K562 (cell line): ENCODE measurements around the gene NECTIN1.

Experiments used
- CHD2 ChIP-seq: IDR thresholded peaks from 2 replicates; pipeline ENCODE4 v1.6.1; 2011; ENCODE audit warnings: low read depth, low read length
- CREB1 ChIP-seq, 2 experiments: sonication (generic) in 1 of 2; formaldehyde crosslinking in 1 of 2; IDR thresholded peaks; 2 replicates each; pipeline versions ENCODE4 v1.6.1 to v1.8.0; 2012 to 2022; ENCODE audit warnings: inconsistent platforms in 1 of 2, mild to moderate bottlenecking in 1 of 2, missing genetic modification reagents in 1 of 2, moderate library complexity in 1 of 2
- FIP1L1 ChIP-seq: fragments of 200-400 bp; formaldehyde crosslinking; IDR thresholded peaks from 2 replicates; pipeline ENCODE4 v1.6.1; 2018; ENCODE audit warnings: mild to moderate bottlenecking, low read depth, low read length; ENCODE audit not compliant: poor library complexity, severe bottlenecking
- KAT2B ChIP-seq: IDR thresholded peaks from one replicate; pipeline ENCODE4 v1.6.1; 2012; ENCODE audit warnings: low read depth, mild to moderate bottlenecking, control low read depth, inconsistent platforms, low read length, moderate library complexity
- KLF6 ChIP-seq: fragments of 250-450 bp; sonication (Bioruptor Pico); IDR thresholded peaks from 2 replicates; pipeline ENCODE4 v1.4.0; 2020; ENCODE audit warnings: mild to moderate bottlenecking, moderate library complexity, borderline replicate concordance
- PATZ1 ChIP-seq: fragments of 250-450 bp; sonication (Bioruptor Pico); IDR thresholded peaks from 2 replicates; pipeline ENCODE4 v1.5.0; 2020; ENCODE audit warnings: mild to moderate bottlenecking, borderline replicate concordance
- POLR2AphosphoS5 ChIP-seq: IDR thresholded peaks from 2 replicates; pipeline ENCODE4 v1.6.1; 2011; ENCODE audit warnings: mild to moderate bottlenecking, low read depth, low read length, moderate library complexity; ENCODE audit not compliant: control insufficient read depth, insufficient read depth
- PTTG1 ChIP-seq: fragments of 450-650 bp; IDR thresholded peaks from 2 replicates; pipeline ENCODE4 v1.6.1; 2016; ENCODE audit warnings: low read depth, mild to moderate bottlenecking, missing genetic modification characterization, missing compliant biosample characterization
- SMARCC2 ChIP-seq: fragments of 450-650 bp; IDR thresholded peaks from 2 replicates; pipeline ENCODE4 v1.6.1; 2017; ENCODE audit warnings: antibody characterized with exemption, moderate library complexity, mild to moderate bottlenecking, low read depth
- ZNF263 ChIP-seq: sonication (generic); formaldehyde crosslinking; IDR thresholded peaks from 2 replicates; pipeline ENCODE4 v1.8.0; 2022; ENCODE audit warnings: mild to moderate bottlenecking, missing genetic modification reagents, borderline replicate concordance
- ZNF280B ChIP-seq: fragments of 250-450 bp; sonication (Bioruptor Pico); IDR thresholded peaks from 2 replicates; pipeline ENCODE4 v1.5.1; 2021; ENCODE audit warnings: mild to moderate bottlenecking
- ZNF589 ChIP-seq: fragments of 200-800 bp; sonication (Bioruptor generic); IDR thresholded peaks from 2 replicates; pipeline ENCODE4 v1.6.1; 2016; ENCODE audit warnings: low read depth, missing genetic modification characterization, missing compliant biosample characterization
- TF ChIP-seq, protein P1 (sequence below): sonication (generic); formaldehyde crosslinking; IDR thresholded peaks from 2 replicates; pipeline ENCODE4 v1.5.0; 2020; ENCODE audit warnings: missing genetic modification reagents

DNA sequence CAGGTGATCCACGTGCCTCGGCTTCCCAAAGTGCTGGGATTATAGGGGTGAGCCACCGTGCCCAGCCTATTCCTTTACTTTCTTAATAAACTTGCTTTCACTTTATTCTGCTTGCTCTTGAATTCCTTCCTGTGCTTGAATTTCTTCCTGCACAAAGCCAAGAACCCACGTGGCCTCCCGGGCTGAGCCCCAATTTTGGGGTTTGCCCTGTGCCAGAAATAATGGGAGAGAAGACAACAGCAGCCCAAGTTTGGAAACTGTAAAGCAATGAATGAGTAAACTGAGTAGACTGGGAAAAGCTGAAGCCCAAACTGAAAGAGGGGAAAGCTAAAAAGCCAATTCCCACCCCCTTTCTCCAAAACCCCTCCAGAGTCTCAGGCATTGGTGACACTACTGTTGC is 136.4 kb downstream of the NECTIN1 start:
- TF ChIP-seq KAT2B, result no peak
- no peak for TF ChIP-seq ZNF280B (CRISPR knock-in tag)
- TF ChIP-seq KLF6 (CRISPR knock-in tag), result no peak
- no peak for TF ChIP-seq POLR2AphosphoS5
- TF ChIP-seq FIP1L1, result no peak
- no peak for TF ChIP-seq SMARCC2
- TF ChIP-seq ZNF263, result no peak
- TF ChIP-seq, protein P1, sequence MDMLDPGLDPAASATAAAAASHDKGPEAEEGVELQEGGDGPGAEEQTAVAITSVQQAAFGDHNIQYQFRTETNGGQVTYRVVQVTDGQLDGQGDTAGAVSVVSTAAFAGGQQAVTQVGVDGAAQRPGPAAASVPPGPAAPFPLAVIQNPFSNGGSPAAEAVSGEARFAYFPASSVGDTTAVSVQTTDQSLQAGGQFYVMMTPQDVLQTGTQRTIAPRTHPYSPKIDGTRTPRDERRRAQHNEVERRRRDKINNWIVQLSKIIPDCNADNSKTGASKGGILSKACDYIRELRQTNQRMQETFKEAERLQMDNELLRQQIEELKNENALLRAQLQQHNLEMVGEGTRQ, result no peak
- no peak for TF ChIP-seq CREB1 (IDR thresholded peaks at IDR 0.05)
- no peak for TF ChIP-seq CREB1 (CRISPR knock-in tag; IDR thresholded peaks at IDR 0.05)
- no peak; the same call in 1 of the 2 replicates for TF ChIP-seq ZNF589 (CRISPR knock-in tag)
- TF ChIP-seq PATZ1 (CRISPR knock-in tag), result no peak
- no peak for TF ChIP-seq PTTG1 (tag)
- TF ChIP-seq CHD2, result no peak
